Fibroblast of skin of left quadriceps (primary cell): ENCODE data around the gene CAP1.
"Not testable (repeated sequence)": the region's sequence is repeated elsewhere in the genome, so short reads cannot be mapped to it uniquely, and the experiment has no call there.

Experiments used
- DNase-seq, 2 experiments: peaks; one replicate each; pipeline ENCODE4 v3.0.0-alpha.2; 2013; ENCODE audit warnings: low read depth in 2 of 2

Gene CAP1

DNA sequence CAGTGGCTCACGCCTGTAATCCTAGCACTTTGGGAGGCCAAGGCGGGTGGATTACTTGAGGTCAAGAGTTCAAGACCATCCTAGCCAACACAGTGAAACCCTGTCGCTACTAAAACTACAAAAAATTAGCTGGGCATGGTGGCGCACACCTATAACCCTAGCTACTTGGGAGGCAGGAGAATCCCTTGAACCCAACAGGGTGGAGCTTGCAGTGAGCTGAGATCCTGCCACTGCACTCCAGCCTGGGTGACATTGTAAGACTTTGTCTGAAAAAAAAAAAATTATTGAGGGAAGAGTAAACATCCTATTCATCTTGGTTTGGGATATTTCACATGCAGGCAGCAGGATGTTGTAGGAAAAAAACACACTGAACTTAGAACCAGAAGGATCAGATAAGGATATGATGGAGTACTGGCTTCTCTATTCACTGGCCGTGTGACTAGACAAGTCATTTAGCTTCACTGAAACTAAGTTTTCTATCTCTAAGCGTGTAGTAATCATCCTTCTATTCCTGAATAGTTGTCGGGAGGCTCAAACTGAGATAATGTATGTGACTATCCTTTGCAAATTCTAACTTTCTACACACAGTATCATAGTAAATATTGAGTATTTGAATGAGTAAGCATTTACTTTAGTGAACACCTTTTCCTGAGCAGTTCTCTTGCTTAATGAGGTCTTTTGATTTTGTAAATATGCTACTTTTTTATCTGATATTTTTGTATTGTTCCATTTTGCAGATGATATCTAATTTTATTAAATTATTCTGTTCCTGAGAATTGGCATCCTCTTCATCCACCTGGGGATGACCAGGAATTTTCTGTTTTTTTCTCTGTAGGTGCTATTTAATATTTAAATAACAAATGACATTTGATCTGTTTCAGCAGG, 18.2 kb downstream of the CAP1 start:
- no peak for DNase-seq

DNA sequence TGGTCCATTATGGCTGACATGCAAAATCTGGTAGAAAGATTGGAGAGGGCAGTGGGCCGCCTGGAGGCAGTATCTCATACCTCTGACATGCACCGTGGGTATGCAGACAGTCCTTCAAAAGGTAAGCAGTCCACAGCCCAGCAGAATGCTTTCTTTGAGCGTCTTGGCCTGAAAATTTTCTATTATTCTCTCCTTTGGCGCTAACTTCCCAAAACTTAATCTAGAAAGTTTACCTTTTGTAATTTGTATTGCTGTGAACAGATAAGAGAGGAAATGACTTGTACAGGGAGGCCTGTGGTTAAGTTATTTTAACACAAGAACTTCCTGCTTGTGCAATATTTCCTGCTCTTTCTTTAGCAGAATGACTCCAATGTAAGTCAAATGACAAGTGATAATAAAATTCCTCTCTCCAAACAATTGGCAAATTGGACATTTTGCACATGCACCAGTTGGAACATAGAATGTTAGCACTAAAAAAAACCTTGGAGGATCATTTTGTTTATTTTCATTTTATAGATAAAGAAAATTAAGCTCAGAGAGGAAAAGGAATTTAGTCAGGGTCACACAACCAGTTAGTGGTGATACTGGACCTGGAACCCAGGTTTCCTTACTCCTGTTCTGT, 18.9 kb downstream of the CAP1 start:
- no peak for DNase-seq

DNA sequence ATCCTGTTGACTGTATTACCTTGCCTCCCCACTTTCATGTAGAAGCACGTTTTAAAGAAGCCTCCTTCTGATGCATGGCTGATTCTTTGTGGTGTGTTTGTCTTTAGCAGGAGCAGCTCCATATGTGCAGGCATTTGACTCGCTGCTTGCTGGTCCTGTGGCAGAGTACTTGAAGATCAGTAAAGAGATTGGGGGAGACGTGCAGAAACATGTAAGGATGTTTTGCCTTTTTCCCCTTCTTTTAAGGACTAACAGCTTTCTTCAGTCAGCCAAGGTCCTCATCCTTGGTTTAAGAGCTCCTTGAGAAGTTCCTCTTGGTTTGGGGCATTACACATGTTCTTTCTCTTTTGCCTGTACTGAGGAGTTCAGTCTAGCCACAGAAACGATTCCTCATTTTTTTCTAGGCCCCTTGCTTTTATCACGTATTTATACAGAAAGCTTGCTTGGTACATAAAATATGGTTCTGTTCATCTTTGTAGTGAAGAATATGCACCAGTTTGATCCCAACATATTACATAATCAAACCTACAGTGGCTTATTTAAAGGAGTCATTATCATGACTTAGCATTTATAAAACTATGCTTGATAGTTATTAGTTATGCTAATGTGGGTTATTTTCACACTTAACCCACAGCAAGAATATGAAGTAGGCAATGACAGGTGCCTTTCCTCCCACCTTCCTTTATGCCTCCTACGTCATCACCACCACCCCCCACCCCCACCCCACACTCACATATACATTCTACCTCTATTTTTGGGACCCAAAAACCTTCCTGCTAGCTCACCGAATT, 19.6 kb downstream of the CAP1 start:
- no peak for DNase-seq

DNA sequence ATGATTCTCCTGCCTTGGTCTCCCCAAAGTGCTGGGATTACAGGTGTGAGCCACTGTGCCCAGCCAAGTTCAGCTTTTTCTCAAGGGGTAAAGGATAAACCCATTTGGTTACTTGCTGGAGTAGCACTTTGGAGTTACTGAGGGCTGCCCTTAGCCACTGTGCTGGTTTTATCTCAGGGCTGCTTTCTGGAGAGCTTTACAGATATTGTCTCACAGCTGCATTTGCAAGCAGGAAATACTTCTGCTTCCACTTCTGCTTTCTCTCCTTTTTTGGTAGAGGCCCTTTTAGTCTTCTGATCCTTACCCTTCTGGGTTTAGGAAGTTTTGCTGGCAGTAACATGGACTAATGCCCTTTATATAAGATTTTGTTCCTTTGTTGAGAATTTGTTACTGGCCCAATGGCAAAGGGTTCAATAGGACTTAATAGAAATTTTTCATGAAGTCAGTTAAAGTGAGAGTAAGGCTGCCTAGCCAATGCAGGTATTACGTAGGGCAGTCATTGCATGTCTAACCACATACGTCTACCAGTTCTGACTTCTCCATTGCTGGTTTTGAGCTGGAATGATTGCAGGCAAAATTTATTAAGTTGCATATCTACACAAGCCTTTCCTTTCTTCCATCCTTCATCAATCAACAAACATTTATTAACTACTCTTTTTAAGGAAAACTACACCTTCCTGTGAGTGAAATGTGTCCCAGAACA, 24.4 kb downstream of the CAP1 start:
- DNase-seq = no peak

DNA sequence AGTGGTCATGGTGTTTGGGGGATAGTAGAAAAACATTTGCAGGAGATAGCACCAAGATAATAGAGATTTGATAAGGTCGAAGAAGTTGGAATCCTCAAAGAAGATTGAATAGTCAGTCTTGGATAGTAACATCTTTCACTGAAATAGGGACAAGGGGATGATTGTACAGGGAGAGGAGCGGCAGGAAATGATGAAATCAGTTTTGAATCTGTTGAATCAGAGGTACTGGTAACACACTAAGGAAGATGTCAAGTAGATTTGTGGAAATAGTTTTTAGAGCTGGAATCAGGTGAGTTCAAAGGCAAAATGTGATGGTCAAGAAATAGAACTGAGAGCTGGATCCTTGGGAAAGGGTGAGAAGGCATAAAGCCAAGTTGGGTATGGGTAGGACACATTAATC, 26.5 kb downstream of the CAP1 start:
- no peak for DNase-seq

DNA sequence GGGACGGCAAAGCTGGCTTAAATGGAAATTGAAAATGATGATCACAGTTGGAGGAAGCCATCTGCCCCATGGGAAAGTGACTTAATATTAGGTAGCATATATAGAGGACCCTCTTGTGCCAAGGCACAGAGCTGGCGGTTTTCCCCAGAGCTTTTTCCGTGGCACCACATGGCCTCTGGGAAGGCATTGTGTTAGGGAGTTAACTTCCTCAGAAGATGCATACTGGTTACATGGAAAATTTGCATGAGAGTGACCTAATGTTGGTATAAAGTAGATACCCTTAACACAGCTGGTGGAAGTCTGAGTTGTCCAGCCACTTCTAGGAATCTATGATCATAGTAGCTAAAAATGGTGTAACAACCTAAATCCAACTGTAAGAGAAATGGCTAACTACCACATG, 27.3 kb downstream of the CAP1 start:
- no peak for DNase-seq

DNA sequence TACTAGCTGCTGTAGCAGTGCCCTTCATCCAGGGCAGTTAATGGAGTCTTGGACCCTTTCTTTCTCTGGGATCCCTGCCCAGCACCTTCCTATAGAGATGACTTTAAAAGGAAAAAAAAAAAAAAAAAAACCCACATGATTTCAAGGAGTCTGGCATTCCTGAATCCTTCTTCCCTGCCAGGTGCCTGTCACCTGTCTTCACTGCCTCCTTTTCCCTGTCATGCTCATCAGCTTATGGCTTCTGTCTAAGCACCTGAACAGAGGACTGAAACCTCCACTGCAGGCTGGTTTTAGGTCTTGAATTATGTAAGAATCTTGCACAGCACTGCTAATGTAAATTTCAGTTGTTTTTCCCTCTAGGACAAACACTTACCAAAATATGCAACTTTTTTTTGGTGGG, 31.6 kb downstream of the CAP1 start:
- DNase-seq = no peak

DNA sequence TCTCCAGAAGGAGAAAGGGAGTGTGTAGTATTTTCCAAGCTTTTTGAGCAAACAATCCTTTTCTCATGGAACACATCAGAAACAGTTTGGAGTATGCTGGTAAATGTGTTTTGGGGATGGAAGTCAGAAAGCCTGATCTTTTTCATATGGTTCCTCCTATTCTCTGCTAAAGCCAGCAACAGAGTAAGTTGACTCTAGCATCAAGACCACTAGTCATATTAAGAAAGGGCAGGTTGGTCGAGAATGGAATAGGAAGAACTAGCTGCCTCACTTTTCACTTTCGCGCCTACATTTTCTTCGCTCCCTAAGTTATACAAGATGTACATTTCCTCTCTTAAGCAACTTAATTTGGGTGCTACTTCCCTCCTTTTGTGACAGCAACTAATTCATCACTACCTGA, 32.5 kb downstream of the CAP1 start:
- DNase-seq = no peak

DNA sequence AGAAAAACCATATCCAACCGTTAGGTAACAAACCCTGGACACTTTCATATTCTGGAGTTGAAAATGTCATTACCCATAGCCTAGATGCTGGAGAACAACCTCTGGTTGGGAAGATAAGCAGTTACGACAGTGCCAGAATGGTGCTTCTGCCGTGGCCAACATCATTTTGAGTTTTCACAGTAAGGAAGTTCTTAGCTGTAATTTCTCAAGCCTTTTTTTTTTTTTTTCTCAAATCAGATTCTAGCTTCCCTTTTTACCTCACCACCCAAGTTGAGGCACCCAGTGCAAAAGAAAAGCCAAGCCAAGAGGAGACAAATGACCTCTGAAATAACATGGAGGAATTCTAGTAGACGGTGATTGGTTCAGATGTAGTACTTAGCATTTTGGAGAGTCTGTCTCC, 34.7 kb downstream of the CAP1 start:
- no peak for DNase-seq

DNA sequence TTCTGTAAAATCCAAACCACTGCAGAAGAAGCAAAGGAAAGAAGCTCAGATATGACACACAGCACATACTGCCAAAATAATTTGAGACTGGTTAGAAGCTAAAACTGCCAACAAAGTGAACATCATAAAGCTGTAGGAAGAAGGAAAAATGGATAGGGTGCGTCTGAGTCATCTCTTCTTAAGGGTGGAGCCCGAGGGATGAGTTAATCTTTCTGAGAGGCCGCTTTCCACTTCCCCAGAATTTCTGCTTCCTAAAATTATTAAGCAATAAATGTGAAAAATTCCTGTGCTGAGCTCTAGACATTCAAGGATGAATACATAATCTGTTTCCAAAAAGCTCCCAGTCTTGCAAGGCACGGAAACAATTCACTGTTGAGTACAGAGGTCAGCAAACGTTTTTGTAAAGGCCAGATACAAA, 36.4 kb downstream of the CAP1 start:
- DNase-seq = peak; percentile 59 to 60

DNA sequence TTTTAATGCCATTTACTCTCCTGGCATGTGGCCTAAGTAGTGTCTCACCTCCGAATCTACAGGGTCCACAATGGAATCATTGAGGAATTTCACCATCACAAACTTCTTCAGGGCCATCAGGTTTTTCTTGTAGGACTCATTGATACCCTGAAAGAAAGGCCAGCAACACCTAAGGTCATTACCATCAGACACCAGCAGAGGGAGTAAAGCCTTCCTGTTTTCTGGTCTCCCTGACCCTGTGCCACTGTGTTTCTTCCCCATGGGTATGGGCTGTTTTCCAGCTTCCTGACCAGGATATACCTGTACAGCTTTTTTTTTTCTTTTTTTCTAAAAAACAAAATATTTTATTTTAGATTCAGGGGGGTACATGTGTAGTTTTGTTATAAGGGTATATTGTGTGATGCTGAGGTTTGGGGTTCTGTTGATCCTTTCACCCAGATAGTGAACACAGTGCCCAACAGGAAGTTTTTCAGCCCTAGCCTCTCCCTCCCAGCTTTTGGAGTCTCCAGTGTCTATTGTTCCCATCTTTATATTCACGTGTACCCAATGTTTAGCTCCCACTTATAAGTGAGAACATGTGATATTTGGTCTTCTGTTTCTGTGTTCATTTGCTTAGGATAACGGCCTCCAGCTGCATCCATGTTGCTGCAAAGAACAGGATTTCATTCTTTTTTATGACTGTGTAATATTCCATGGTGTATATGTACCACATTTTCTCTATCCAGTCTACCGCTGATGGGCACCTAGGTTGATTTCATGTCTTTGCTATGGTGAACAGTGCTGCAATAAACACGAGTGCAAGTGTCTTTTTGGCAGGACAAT, 38.2 kb downstream of the CAP1 start:
- DNase-seq = peak in 1 of 2 experiments; percentile 20

DNA sequence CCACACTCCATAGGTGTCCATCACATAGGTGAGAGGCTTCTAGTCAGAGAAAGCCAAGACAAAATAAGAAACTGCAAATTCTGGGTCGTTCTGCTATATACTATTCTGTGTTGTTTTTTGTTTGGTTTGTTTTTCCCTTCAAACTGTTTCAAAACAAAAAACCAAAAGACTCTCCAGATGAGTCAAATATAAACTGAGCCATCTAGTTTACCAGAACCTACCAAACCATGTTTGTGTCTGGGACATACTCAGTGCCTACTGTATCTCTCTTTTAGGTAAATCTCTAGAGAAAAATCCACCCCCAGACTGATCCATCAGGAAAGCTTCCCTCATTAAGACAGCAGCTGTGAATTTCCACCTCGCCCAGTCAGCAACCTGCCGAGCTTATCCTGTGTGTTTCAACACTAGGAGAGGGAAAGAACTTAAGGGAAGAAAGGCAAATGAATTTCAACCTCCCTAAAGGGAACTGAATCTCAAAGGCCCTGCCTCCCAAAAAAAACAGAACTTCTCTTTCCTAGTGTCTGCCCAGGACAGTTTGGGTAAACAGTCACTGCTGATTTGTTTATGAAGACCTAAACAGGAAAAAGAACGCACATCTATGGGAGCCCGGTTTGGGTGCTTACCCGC, 39.4 kb downstream of the CAP1 start:
- DNase-seq = no peak

DNA sequence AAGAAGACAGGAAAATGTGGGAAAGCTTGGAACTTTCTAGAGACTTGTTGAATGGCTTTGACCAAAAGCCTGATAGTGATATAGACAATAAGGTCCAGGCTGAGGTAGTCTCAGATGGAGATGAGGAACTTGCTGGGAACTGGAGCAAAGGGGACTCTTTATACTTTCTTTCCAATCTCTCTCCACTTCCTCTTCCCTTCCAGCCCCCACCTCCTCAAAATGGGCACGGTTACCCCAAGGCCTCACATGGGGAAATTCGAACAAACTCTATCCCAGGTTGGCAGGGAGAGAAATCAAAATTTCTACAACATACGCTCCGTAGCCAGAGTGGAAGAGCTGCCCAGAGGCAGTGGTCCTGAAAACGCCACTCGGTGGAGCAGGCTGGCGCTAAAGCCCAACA, 41.3 kb downstream of the CAP1 start:
- no peak for DNase-seq

DNA sequence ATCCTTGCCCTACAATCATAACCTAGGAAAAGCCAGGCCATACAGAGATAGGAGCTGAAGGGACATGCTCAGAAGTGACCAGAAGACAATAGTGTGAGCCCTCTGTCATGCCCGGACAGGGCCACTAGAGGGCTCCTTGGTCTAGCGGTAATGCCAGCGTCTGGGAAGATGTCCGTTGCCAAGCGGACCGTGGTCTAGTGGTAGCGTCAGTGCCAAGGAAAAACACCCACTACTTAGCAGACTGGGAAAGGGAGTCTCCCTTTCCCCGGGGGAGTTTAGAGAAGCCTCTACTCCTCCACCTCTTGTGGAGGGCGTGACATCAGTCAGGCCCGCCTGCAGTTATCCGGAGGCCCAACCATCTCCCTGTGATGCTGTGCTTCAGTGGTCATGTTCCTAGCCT, 44.2 kb downstream of the CAP1 start:
- not testable (repeated sequence) for DNase-seq

DNA sequence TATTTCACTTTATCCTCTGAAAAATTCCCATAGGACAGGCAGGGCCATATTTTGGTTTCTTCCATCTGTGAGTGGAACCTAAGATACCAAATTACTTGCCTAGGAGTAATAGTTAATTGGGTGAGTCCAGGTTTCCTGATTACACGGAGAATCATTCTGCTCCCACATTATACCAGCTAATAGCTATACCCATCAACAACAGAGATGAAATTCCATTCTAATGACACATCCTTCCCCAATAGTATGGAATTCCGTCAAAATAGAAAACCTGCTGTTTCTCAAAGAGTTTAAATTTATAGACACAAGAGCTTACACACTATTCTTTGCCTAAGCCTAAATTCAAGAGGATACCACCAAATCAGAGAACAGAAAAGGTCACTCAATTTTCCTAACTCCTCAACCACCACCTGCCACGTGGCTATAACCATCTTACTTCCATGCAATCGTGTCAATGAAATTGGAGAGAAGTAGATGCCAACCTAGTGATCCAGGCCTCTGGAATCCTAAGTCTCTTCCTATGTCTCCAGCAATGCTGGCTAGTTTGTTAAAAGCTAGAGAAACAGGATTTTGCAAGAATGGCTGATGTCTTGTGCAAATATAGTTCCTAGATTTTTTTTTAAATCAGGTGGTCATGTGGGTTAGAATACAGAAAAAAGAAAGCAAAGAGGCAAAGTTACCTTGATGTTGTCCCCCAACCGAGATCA, 50.3 kb downstream of the CAP1 start:
- no peak for DNase-seq

DNA sequence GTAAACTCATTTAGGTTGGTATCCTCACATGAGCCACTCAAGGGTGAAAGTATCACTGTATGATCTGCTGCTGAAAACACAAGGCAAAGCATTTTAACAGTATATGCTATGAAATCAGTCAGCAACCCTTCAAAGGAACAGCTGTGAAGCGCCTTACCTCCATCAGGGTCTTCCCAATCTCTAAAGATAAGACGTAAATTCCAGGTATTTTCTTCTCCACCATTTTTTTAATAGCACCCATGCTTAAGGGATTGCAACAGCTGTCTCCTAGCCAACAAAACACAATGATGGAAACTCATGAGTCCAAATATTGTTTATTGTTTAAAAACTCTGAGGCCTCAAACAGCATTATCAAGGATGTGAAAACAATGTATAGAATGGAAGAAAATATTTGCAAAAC, 51.7 kb downstream of the CAP1 start:
- DNase-seq = no peak

DNA sequence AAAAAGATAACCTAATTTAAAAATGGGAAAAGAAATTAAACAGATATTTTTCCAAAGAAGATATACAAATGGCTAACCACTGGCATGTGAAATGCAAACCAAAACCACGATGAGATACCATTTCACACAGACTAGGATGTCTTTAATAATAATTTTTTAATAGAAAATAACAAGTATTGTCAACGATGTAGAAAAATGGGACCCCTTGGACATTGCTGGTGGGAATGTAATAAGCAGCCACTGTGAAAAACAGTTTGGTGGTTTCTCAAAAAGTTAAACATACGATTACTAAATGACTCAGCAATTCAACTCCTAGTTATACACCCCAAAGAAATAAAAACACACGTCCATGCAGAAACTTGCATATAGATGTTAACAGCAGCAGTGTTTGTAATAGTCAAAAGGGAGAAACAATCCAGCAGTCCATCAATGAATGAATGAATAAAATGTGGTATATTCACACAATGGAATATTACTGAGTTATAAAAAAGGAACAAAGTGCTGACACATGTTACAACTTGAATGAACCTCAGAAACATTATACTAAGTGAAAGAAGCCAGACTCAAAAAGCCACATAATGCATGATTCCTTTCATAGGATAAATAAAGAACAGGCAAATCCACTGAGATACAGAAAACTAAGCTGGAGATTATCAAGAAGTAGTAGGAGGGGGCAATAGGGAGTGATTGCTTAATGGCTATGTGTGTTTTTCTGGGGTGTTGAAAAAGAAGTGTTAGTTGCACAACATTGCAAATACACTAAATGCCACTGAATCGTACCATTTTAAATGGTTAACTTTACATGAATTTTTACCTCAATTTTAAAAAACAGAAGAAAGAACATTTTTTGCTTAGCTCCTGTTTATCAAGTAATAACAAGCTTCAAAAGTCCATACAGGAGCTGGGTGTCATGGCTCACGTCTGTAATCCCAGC, 52.4 kb downstream of the CAP1 start:
- DNase-seq = peak; percentile 47 to 49

DNA sequence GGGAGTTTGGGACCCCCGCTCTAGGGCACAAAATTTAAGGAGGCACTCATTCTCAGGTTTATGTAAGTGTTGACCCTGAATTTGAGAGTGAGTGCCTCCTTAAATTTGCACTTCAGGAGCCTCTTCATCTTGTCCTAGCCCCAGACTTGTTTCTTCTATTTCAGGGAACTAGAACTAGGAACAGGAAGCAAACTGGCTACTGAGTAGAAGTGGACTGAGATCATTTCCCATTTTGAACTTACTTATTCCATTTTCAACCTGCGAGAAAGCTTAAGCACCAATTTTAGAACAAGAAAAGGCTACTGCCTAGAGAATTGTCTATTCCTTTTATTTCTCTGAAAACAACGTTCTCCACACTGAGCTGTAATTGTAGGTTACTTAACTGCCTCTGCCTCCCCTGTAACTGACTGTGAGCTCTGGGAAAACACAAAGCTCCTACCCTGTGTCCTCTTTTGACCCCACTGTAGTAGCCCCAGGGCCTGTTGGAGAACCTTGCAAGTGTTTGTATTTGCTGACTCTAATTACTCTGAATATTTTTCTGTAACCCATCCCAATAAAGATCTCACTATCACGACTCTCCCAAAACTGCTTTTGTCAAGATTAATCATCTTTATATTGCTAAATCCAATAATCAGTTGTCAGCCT, 54.1 kb downstream of the CAP1 start:
- no peak for DNase-seq
